Esophagus muscularis mucosa (tissue), 4 donors: ENCODE results near the gene PLXNB1. TPM values are rescaled to one million over a fixed set of nuclear protein-coding genes. Genes with fewer than 3 reads are reported as not detected.

ENCODE experiments used
- DNase-seq: peaks from one replicate; pipeline ENCODE4 v3.0.0-alpha.2; 2017; ENCODE audit errors: extremely low spot score
- H3K27ac ChIP-seq, 4 donors: fragments of 200-600 bp; sonication (generic); replicated peaks in 1 of 4; 1 replicate in 3 of 4; 2 replicates in 1 of 4; pipeline ENCODE4 v1.5.1; 2016 to 2019; ENCODE audit warnings: mild to moderate bottlenecking in 1 of 4
- H3K27me3 ChIP-seq, 4 donors: fragments of 200-600 bp; sonication (generic); one replicate each; pipeline versions ENCODE4 v1.5.1 to v1.6.0; 2016 to 2019
- H3K36me3 ChIP-seq, 4 donors: fragments of 200-600 bp; sonication (generic); one replicate each; pipeline ENCODE4 v1.5.1; 2016 to 2019
- H3K4me1 ChIP-seq, 4 donors: fragments of 200-600 bp; sonication (generic); one replicate each; pipeline ENCODE4 v1.5.1; 2016 to 2019
- H3K4me3 ChIP-seq, 4 donors: fragments of 200-600 bp; sonication (generic); 1 replicate in 2 of 4; 2 replicates in 2 of 4; pipeline ENCODE4 v1.5.1; 2016 to 2019; ENCODE audit warnings: mild to moderate bottlenecking in 4 of 4, moderate library complexity in 1 of 4
- H3K9me3 ChIP-seq, 4 donors: fragments of 200-600 bp; sonication (generic); 1 replicate in 3 of 4; 2 replicates in 1 of 4; pipeline ENCODE4 v1.5.1; 2016 to 2019
- EP300 ChIP-seq: sonication (generic); formaldehyde crosslinking; IDR thresholded peaks from one replicate; pipeline ENCODE4 v1.6.1; 2017; ENCODE audit warnings: antibody characterized with exemption
- POLR2A ChIP-seq: fragments of 450-650 bp; IDR thresholded peaks from one replicate; pipeline ENCODE4 v1.6.1; 2017; ENCODE audit warnings: antibody characterized with exemption, moderate library complexity, mild to moderate bottlenecking, low read depth
- POLR2AphosphoS5 ChIP-seq, 2 donors: sonication (generic); formaldehyde crosslinking; IDR thresholded peaks; one replicate each; pipeline ENCODE4 v1.6.1; 2017; ENCODE audit warnings: antibody characterized with exemption in 2 of 2
- WGBS: methylation state at CpG from one replicate; pipeline ENCODE4 v1.1.5; 2018; 5-methylcytosine and 5-hydroxymethylcytosine counted together
- intact Hi-C: fragments of 100-400 bp; cut with DNase I; formaldehyde crosslinking; loops from one replicate; pipeline ENCODE4 v1.15.1; 2023
- total RNA-seq, 4 donors: library from RNA; depleted of rRNA; stranded (reverse); fragments of >200 nt; gene quantifications; one replicate each; pipeline versions ENCODE4 v1.1.0 to v1.2.1, GENCODE V29; 2016
- TF ChIP-seq, protein P1 (sequence below), 3 experiments: fragments of 200-600 bp in 2 of 3; fragments of 450-650 bp in 1 of 3; sonication (generic) in 2 of 3; IDR thresholded peaks; one replicate each; pipeline ENCODE4 v1.5.1; 2017 to 2019; ENCODE audit warnings: antibody characterized with exemption in 3 of 3, mild to moderate bottlenecking in 2 of 3, moderate library complexity in 1 of 3

Gene PLXNB1
- total RNA-seq, 4 donors from 2014 or later, result 120 to 200 (median 152) TPM

DNA sequence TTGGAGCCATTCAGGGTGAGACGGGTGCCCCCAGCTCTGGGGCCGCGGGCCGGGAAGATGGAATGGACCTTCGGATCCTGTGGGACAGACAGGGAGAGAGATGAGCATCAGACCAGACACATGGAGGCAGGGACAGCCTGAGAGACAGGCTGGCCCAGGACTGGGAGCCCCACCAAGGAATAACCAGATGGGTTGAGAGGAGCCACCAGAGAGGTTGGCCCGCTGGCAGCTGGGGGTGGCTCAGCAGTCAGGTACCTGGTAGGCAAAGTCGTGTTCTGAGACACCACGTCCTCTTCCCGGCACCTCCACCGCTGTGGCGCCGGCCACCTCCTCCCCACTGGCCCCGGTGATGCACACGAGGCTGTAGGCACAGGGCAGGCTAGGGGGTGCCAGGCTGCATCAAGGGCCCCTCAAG, 13.8 kb downstream of the PLXNB1 start:
- H3K27me3 ChIP-seq, result no peaks in the 10 kb centered on the region
- peaks cover 0 to 19% (median 15%) of the 10 kb centered on the region in 4 donors for H3K4me1 ChIP-seq
- 93% methylated on average over 14 of the region's 14 CpGs for WGBS
- no peak overlapping the region for H3K4me3 ChIP-seq
- no peaks in the 10 kb centered on the region for H3K9me3 ChIP-seq
- intact Hi-C loops, result no loop called here
- no peak overlapping the region for H3K27ac ChIP-seq
- TF ChIP-seq EP300 (no peak), POLR2AphosphoS5 (IDR thresholded peaks at IDR 0.05) (no peak), POLR2A (no peak)
- TF ChIP-seq, protein P1, sequence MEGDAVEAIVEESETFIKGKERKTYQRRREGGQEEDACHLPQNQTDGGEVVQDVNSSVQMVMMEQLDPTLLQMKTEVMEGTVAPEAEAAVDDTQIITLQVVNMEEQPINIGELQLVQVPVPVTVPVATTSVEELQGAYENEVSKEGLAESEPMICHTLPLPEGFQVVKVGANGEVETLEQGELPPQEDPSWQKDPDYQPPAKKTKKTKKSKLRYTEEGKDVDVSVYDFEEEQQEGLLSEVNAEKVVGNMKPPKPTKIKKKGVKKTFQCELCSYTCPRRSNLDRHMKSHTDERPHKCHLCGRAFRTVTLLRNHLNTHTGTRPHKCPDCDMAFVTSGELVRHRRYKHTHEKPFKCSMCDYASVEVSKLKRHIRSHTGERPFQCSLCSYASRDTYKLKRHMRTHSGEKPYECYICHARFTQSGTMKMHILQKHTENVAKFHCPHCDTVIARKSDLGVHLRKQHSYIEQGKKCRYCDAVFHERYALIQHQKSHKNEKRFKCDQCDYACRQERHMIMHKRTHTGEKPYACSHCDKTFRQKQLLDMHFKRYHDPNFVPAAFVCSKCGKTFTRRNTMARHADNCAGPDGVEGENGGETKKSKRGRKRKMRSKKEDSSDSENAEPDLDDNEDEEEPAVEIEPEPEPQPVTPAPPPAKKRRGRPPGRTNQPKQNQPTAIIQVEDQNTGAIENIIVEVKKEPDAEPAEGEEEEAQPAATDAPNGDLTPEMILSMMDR (IDR thresholded peaks at IDR 0.05), result no peak
- peaks cover 90 to 100% (median 97%) of the 10 kb centered on the region in 4 donors for H3K36me3 ChIP-seq
- DNase-seq, result no peak

DNA sequence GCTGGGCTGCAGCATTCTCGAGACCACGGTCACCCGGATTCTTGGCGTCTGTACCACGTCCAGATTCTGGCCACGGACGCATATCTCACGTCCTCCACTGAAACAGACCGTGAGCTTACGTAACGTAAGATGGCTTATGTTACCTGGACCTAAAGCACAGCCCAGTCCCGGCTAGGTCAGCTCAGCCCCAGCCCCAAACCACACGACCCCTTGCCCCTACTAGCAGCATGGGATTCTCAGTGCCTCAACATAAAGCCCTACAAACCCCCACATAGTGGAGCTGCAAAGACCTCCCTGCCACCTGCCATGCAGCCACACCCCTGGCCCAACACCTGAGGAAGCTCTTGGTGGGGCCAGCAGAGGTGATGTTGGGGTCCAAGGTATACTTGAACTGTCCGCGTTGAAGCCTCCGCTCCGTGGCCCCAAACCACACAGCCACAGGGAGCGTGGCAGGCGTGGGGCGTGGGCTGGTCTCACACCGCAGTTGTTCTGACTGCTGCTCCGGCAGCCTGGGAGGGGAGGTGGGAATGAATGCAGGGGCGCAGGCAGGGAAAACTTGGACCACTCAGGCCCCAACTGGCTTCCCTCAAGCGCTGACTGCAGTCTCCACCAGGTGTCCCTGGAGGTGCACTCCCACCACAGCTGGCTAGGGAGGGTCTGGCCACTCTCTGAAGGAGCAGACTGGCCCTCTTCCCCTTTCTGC, 14.5 kb downstream of the PLXNB1 start:
- TF ChIP-seq, protein P1 (IDR thresholded peaks at IDR 0.05), result no peak
- no peak for TF ChIP-seq POLR2A
- TF ChIP-seq POLR2AphosphoS5 (IDR thresholded peaks at IDR 0.05), result no peak
- no peak for TF ChIP-seq EP300
- no peak for DNase-seq
- Histone ChIP-seq H3K27ac (peak overlapping the region in 3 of 4 donors; percentile 27 to 49 (median 38)), H3K9me3 (no peaks in the 10 kb centered on the region), H3K4me3 (no peak overlapping the region), H3K36me3 (peaks cover 93 to 100% (median 100%) of the 10 kb centered on the region in 4 donors), H3K27me3 (no peaks in the 10 kb centered on the region), H3K4me1 (peaks cover 0 to 17% (median 14%) of the 10 kb centered on the region in 4 donors)
- WGBS, result 84% methylated on average over 12 of the region's 24 CpGs
- intact Hi-C loops, result no loop called here

DNA sequence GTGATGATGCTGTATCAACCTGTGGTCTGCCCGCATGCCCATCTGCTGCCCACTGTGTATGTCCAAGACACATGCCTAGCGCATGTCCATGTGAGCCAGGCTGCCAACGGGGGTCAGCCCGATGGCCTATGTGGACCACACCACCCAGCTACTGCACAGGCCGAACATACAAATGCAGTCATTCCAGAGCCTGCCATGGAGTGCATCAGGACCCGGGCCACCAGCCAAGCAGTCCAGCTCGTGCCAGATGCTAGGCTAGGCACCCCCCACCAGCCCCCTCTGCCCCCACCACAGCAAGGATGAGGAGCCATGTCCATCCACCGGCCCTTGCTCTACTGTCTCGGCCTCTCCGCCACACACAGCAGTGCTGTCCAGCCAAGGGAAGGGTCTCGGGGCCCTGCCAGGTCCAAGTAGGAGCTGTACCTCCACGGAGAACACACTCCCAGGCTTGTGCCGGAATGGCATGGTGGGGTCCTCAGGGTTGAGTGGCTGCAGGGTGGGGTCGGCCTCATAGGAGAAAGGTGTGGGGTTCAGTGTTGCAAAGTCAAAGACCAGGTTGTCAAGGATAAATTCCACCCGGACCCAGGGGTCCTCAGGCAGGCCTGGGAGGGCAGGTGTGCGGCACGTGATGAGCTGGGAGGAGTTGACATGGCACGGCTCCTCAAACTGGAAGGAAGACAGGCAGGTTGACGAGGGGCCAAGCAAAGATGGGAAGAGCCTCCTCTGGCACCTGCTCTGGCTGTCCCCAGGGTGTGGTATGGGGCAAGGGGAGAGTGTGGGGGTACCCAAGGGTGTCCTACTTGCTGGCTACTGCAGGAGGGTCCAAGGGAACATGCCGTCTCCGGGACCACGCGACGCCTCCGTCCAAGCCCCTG, 15.3 kb downstream of the PLXNB1 start:
- WGBS, result 64% methylated on average over 9 of the region's 25 CpGs
- Histone ChIP-seq H3K36me3 (peaks cover 96 to 100% (median 100%) of the 10 kb centered on the region in 4 donors), H3K27ac (peak overlapping the region; percentile 27 to 49 (median 43)), H3K4me3 (no peak overlapping the region), H3K4me1 (peaks cover 0 to 17% (median 14%) of the 10 kb centered on the region in 4 donors), H3K9me3 (no peaks in the 10 kb centered on the region), H3K27me3 (no peaks in the 10 kb centered on the region)
- DNase-seq, result no peak
- TF ChIP-seq, protein P1 (IDR thresholded peaks at IDR 0.05), result no peak
- peak in 1 of 2 donors; percentile 10 for TF ChIP-seq POLR2AphosphoS5 (IDR thresholded peaks at IDR 0.05)
- intact Hi-C loops, result no loop called here

DNA sequence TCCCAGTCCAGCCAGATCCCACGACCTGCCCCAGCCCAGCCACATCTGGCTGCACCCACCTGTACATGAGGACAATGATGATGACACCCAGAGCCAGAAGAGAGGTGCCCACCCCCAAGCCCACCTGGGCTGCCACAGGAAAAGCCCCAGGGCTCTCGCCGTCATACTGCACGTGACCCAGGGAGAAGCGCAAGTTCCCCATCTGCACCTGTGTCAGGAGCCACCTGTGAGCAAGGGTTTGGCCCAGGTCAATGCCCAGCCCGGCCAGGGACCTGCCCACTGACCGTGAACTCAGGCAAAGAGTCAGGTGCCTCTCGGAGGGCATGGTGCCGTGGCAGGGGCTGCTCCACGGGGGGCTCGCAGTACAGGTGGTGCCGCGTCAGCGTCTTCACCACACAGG, 16.3 kb downstream of the PLXNB1 start:
- H3K27me3 ChIP-seq, result no peaks in the 10 kb centered on the region
- peaks cover 0 to 26% (median 15%) of the 10 kb centered on the region in 4 donors for H3K4me1 ChIP-seq
- no peaks in the 10 kb centered on the region for H3K9me3 ChIP-seq
- peaks cover 96 to 100% (median 100%) of the 10 kb centered on the region in 4 donors for H3K36me3 ChIP-seq
- 43% methylated on average over 1 of the region's 14 CpGs for WGBS
- H3K27ac ChIP-seq, result peak overlapping the region in 3 of 4 donors; percentile 34 to 49 (median 38)
- no peak overlapping the region for H3K4me3 ChIP-seq
- no peak for DNase-seq
- TF ChIP-seq, protein P1 (IDR thresholded peaks at IDR 0.05), result no peak
- TF ChIP-seq POLR2A (no peak), EP300 (no peak), POLR2AphosphoS5 (IDR thresholded peaks at IDR 0.05) (no peak)
- intact Hi-C loops, result no loop called here
